B cell (primary cell): ENCODE data around the gene ABCA13.

Experiments used
- EZH2 ChIP-seq: IDR thresholded peaks from 2 replicates; pipeline ENCODE4 v1.6.1; 2012; ENCODE audit warnings: borderline replicate concordance, low read depth, mild to moderate bottlenecking, moderate library complexity, low read length; ENCODE audit not compliant: insufficient read depth, poor library complexity, severe bottlenecking
- TF ChIP-seq, protein P1 (sequence below): fragments of 200-600 bp; IDR thresholded peaks from one replicate; pipeline ENCODE4 v1.8.0; 2022; ENCODE audit warnings: antibody characterized with exemption, mild to moderate bottlenecking

DNA sequence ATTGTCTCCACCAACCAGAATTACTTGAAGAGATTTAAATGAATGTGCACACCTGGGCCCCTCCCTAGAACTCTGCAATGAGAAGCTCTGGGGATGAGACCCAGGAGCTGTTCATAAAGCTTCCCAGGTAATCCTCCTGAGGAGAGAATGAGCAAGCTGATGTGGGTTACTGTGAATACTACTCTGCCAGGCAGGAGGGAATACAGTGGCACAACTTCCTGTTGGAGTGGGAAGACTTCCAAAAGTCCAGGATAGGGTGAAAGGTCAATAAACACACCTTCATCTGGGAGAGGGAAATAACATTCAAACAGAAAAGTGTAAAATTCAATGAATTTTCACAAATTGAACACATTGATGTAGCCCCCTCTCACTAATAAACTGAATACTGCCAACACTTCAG is 351.4 kb downstream of the ABCA13 start:
- TF ChIP-seq, protein P1, sequence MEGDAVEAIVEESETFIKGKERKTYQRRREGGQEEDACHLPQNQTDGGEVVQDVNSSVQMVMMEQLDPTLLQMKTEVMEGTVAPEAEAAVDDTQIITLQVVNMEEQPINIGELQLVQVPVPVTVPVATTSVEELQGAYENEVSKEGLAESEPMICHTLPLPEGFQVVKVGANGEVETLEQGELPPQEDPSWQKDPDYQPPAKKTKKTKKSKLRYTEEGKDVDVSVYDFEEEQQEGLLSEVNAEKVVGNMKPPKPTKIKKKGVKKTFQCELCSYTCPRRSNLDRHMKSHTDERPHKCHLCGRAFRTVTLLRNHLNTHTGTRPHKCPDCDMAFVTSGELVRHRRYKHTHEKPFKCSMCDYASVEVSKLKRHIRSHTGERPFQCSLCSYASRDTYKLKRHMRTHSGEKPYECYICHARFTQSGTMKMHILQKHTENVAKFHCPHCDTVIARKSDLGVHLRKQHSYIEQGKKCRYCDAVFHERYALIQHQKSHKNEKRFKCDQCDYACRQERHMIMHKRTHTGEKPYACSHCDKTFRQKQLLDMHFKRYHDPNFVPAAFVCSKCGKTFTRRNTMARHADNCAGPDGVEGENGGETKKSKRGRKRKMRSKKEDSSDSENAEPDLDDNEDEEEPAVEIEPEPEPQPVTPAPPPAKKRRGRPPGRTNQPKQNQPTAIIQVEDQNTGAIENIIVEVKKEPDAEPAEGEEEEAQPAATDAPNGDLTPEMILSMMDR = no peak
- TF ChIP-seq EZH2 = no peak
